HL-60 (cell line): ENCODE measurements around the gene EHD1.
A peak's percentile ranks its signal among the peaks of the same experiment; 100 is the strongest.

Experiments used
- DNase-seq, 2 experiments: peaks; one replicate each; pipeline ENCODE4 v3.0.0-alpha.2; 2010 to 2020; ENCODE audit warnings: low read depth in 1 of 2, low spot score in 1 of 2
- H3K27ac ChIP-seq: fragments of 250-450 bp; sonication (Bioruptor Pico); replicated peaks from 2 replicates; pipeline ENCODE4 v1.5.1; 2020; ENCODE audit warnings: mild to moderate bottlenecking, moderate library complexity
- H3K27me3 ChIP-seq: fragments of 250-450 bp; sonication (Bioruptor Pico); 2 replicates; pipeline ENCODE4 v1.5.1; 2021; ENCODE audit warnings: mild to moderate bottlenecking, moderate library complexity; ENCODE audit not compliant: insufficient read depth, poor library complexity, severe bottlenecking
- H3K4me3 ChIP-seq: replicated peaks from 2 replicates; pipeline ENCODE4 v1.5.1; 2011; ENCODE audit warnings: mild to moderate bottlenecking, control low read depth, low read length; ENCODE audit not compliant: insufficient read depth
- GABPA ChIP-seq: IDR thresholded peaks from 2 replicates; pipeline ENCODE4 v1.6.1; 2012; ENCODE audit warnings: low read depth
- POLR2AphosphoS5 ChIP-seq: IDR thresholded peaks from 2 replicates; pipeline ENCODE4 v1.6.1; 2012; ENCODE audit warnings: low read depth
- SPI1 ChIP-seq: IDR thresholded peaks from 2 replicates; pipeline ENCODE4 v1.6.1; 2012; ENCODE audit warnings: low read depth, mild to moderate bottlenecking, borderline replicate concordance
- TF ChIP-seq, protein P1 (sequence below): IDR thresholded peaks from one replicate; pipeline ENCODE4 v1.5.1; 2011; ENCODE audit warnings: low read length, control low read depth, inconsistent platforms; ENCODE audit not compliant: insufficient read depth
- TF ChIP-seq, protein P2 (sequence below): IDR thresholded peaks from 2 replicates; pipeline ENCODE4 v1.6.1; 2012; ENCODE audit warnings: low read depth; ENCODE audit not compliant: insufficient replicate concordance

The EHD1 gene

GRCh38 chr11:64876229-64876750, 2.1 kb downstream of the EHD1 start:
- no peak for TF ChIP-seq POLR2AphosphoS5
- TF ChIP-seq, protein P1, sequence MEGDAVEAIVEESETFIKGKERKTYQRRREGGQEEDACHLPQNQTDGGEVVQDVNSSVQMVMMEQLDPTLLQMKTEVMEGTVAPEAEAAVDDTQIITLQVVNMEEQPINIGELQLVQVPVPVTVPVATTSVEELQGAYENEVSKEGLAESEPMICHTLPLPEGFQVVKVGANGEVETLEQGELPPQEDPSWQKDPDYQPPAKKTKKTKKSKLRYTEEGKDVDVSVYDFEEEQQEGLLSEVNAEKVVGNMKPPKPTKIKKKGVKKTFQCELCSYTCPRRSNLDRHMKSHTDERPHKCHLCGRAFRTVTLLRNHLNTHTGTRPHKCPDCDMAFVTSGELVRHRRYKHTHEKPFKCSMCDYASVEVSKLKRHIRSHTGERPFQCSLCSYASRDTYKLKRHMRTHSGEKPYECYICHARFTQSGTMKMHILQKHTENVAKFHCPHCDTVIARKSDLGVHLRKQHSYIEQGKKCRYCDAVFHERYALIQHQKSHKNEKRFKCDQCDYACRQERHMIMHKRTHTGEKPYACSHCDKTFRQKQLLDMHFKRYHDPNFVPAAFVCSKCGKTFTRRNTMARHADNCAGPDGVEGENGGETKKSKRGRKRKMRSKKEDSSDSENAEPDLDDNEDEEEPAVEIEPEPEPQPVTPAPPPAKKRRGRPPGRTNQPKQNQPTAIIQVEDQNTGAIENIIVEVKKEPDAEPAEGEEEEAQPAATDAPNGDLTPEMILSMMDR, result no peak
- TF ChIP-seq GABPA, result no peak
- Histone ChIP-seq H3K27ac (peak overlapping the region; percentile 77), H3K27me3 (no peaks in the 10 kb centered on the region), H3K4me3 (peak overlapping the region; percentile 86)
- DNase-seq, result no peak

GRCh38 chr11:64875369-64876228, 2.8 kb downstream of the EHD1 start:
- no peaks in the 10 kb centered on the region for H3K27me3 ChIP-seq
- peak overlapping the region; percentile 86 for H3K4me3 ChIP-seq
- DNase-seq, result peak; percentile 80 to 94
- TF ChIP-seq SPI1 (peak; percentile 76; the same call in 1 of the 2 replicates), GABPA (no peak), POLR2AphosphoS5 (peak; percentile 93)
- TF ChIP-seq, protein P1, result no peak
- TF ChIP-seq, protein P2, sequence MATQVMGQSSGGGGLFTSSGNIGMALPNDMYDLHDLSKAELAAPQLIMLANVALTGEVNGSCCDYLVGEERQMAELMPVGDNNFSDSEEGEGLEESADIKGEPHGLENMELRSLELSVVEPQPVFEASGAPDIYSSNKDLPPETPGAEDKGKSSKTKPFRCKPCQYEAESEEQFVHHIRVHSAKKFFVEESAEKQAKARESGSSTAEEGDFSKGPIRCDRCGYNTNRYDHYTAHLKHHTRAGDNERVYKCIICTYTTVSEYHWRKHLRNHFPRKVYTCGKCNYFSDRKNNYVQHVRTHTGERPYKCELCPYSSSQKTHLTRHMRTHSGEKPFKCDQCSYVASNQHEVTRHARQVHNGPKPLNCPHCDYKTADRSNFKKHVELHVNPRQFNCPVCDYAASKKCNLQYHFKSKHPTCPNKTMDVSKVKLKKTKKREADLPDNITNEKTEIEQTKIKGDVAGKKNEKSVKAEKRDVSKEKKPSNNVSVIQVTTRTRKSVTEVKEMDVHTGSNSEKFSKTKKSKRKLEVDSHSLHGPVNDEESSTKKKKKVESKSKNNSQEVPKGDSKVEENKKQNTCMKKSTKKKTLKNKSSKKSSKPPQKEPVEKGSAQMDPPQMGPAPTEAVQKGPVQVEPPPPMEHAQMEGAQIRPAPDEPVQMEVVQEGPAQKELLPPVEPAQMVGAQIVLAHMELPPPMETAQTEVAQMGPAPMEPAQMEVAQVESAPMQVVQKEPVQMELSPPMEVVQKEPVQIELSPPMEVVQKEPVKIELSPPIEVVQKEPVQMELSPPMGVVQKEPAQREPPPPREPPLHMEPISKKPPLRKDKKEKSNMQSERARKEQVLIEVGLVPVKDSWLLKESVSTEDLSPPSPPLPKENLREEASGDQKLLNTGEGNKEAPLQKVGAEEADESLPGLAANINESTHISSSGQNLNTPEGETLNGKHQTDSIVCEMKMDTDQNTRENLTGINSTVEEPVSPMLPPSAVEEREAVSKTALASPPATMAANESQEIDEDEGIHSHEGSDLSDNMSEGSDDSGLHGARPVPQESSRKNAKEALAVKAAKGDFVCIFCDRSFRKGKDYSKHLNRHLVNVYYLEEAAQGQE, result no peak
- peak overlapping the region; percentile 77 for H3K27ac ChIP-seq

DNA sequence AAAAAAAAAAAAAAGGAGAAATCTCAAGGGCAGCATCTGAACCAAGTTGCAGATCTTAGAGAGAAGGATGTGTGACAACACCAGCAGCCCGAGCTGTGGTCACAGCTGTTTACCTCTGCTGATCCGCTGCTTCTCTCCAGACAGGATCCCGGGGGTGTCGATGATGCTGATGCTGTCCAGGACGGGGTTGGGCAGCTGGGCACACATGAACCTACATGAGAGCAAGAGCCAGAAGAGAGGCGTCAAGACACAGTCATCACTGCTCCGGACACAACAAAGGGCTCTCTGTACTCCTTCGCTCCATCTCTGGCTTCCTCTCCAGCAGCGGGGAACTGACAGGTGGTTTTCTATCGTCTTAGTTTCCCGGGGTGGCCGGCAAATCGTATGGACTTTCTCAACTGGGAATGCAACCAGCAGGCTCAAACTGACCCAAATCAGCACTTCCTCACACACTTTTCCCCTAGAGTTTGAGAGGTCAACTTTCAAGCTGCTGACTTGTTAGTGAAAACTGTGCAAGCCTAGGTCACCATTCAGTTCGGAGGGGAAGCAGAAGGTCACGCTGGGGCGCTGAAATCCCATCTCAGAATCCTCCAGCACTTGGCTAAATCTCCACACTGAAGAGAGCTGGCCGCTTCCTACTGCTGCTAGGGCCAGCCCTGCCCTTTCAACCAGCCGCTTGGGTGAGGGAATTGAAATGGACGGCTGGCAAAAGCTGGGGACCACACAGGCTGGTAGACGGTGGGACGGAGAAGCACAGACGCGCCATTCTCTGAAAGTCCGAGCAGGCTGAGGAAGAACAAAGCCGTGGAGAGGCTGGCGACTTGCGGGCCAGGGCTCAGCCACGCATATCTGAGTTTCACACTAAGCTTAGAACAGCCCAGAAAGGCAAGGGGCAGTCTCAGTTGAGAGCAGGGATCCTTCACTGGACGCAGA, 3.8 kb downstream of the EHD1 start:
- Histone ChIP-seq H3K27me3 (no peaks in the 10 kb centered on the region), H3K27ac (peak overlapping the region; percentile 77), H3K4me3 (no peak overlapping the region)
- peak in 1 of 2 experiments; percentile 74 for DNase-seq
- TF ChIP-seq SPI1 (peak; percentile 25; the same call in 1 of the 2 replicates), POLR2AphosphoS5 (no peak)
- TF ChIP-seq, protein P1, result no peak
- TF ChIP-seq, protein P2, result no peak
